GM23338 (cell line): ENCODE measurements around the gene FARS2. TPM values are rescaled to one million over a fixed set of nuclear protein-coding genes. Genes with fewer than 3 reads are reported as not detected.

Experiments used
- ATAC-seq: fragments of 200-7000 bp; cut with Tn5 transposase; 3 replicates; pipeline ENCODE4 v1.9.1; 2020
- DNase-seq: peaks from one replicate; pipeline ENCODE4 v3.0.0-alpha.2; 2015; ENCODE audit warnings: low spot score
- H2AFZ ChIP-seq: fragments of 200-600 bp; sonication (generic); 2 replicates; pipeline ENCODE4 v1.8.0; 2016; ENCODE audit warnings: antibody characterized with exemption, mild to moderate bottlenecking, moderate library complexity
- H3F3A ChIP-seq: fragments of 200-600 bp; sonication (generic); replicated peaks from 2 replicates; pipeline ENCODE4 v1.8.0; 2017; ENCODE audit warnings: antibody characterized with exemption, mixed run types, low read depth
- H3K27ac ChIP-seq: fragments of 200-600 bp; sonication (generic); 2 replicates; pipeline ENCODE4 v1.6.1; 2016; ENCODE audit warnings: low read depth
- H3K27me3 ChIP-seq: fragments of 200-600 bp; sonication (generic); 2 replicates; pipeline ENCODE4 v1.8.0; 2016; ENCODE audit warnings: mild to moderate bottlenecking, mixed run types, moderate library complexity; ENCODE audit not compliant: insufficient read depth
- H3K36me3 ChIP-seq: fragments of 200-600 bp; sonication (generic); 2 replicates; pipeline ENCODE4 v1.8.0; 2016; ENCODE audit warnings: mild to moderate bottlenecking; ENCODE audit not compliant: insufficient read depth
- H3K4me1 ChIP-seq: fragments of 200-600 bp; sonication (generic); 2 replicates; pipeline ENCODE4 v1.8.0; 2016; ENCODE audit warnings: mild to moderate bottlenecking, moderate library complexity; ENCODE audit not compliant: insufficient read depth
- H3K4me2 ChIP-seq: fragments of 200-600 bp; sonication (generic); 2 replicates; pipeline ENCODE4 v1.7.1; 2017; ENCODE audit warnings: mixed run types
- H3K4me3 ChIP-seq: fragments of 200-600 bp; sonication (generic); 2 replicates; pipeline ENCODE4 v1.6.1; 2016; ENCODE audit warnings: mixed run types
- H3K79me2 ChIP-seq: fragments of 200-600 bp; sonication (generic); replicated peaks from 2 replicates; pipeline ENCODE4 v1.8.0; 2017; ENCODE audit warnings: mild to moderate bottlenecking; ENCODE audit not compliant: insufficient read depth
- H3K9me2 ChIP-seq: fragments of 200-600 bp; sonication (generic); 2 replicates; pipeline ENCODE4 v1.8.0; 2017; ENCODE audit not compliant: insufficient read depth
- H4K20me1 ChIP-seq: fragments of 200-600 bp; sonication (generic); replicated peaks from 2 replicates; pipeline ENCODE4 v1.8.0; 2017; ENCODE audit warnings: mild to moderate bottlenecking; ENCODE audit not compliant: insufficient read depth
- H3K27ac Mint-ChIP-seq: 2 replicates; pipeline ENCODE4 v1.8.0; 2020; ENCODE audit warnings: inconsistent platforms, mild to moderate bottlenecking, moderate library complexity, mixed read lengths
- H3K27me3 Mint-ChIP-seq: 3 replicates; pipeline ENCODE4 v1.8.0; 2022; ENCODE audit warnings: low read depth, mild to moderate bottlenecking, moderate library complexity, mixed read lengths, inconsistent platforms; ENCODE audit not compliant: insufficient read depth, poor library complexity
- H3K36me3 Mint-ChIP-seq: 3 replicates; pipeline ENCODE4 v1.8.0; 2021; ENCODE audit warnings: low read depth, mild to moderate bottlenecking, inconsistent platforms, moderate library complexity, mixed read lengths
- H3K4me1 Mint-ChIP-seq: 3 replicates; pipeline ENCODE4 v1.8.0; 2020; ENCODE audit warnings: mild to moderate bottlenecking, inconsistent platforms, mixed read lengths
- H3K4me3 Mint-ChIP-seq: 3 replicates; pipeline ENCODE4 v1.8.0; 2021; ENCODE audit warnings: moderate library complexity, mild to moderate bottlenecking, inconsistent platforms, mixed read lengths
- H3K9me3 Mint-ChIP-seq: 3 replicates; pipeline ENCODE4 v1.8.0; 2020; ENCODE audit warnings: moderate library complexity, mild to moderate bottlenecking, inconsistent platforms, mixed read lengths
- CREB1 ChIP-seq: fragments of 250-450 bp; sonication (Bioruptor Pico); IDR thresholded peaks from 2 replicates; pipeline ENCODE4 v1.5.0; 2020; ENCODE audit warnings: low read depth, mild to moderate bottlenecking, moderate library complexity
- CTCF ChIP-seq, 2 experiments: fragments of 200-600 bp in 1 of 2; sonication (generic) in 1 of 2; conservative IDR thresholded peaks; 2 replicates each; pipeline versions ENCODE4 v1.5.1 to v1.6.1; 2016 to 2017; ENCODE audit warnings: antibody characterized with exemption in 2 of 2, low read depth in 2 of 2, mild to moderate bottlenecking in 2 of 2, moderate library complexity in 1 of 2
- ETS1 ChIP-seq: IDR thresholded peaks from 2 replicates; pipeline ENCODE4 v1.6.1; 2016; ENCODE audit warnings: antibody characterized with exemption
- EZH2 ChIP-seq: fragments of 200-600 bp; sonication (generic); IDR thresholded peaks from one replicate; pipeline ENCODE4 v1.8.0; 2017; ENCODE audit warnings: antibody characterized with exemption, mild to moderate bottlenecking, low read depth; ENCODE audit not compliant: unreplicated experiment
- EZH2phosphoT487 ChIP-seq: fragments of 200-600 bp; sonication (generic); IDR thresholded peaks from one replicate; pipeline ENCODE4 v1.8.1; 2018; ENCODE audit warnings: antibody characterized with exemption; ENCODE audit not compliant: unreplicated experiment
- JUNB ChIP-seq: IDR thresholded peaks from one replicate; pipeline ENCODE4 v1.6.1; 2016; ENCODE audit warnings: antibody characterized with exemption; ENCODE audit not compliant: unreplicated experiment
- NANOG ChIP-seq: IDR thresholded peaks from 2 replicates; pipeline ENCODE4 v1.6.1; 2016; ENCODE audit warnings: antibody characterized with exemption, borderline replicate concordance
- POLR2AphosphoS5 ChIP-seq: IDR thresholded peaks from 2 replicates; pipeline ENCODE4 v1.6.1; 2016; ENCODE audit warnings: antibody characterized with exemption, low read depth
- REST ChIP-seq: IDR thresholded peaks from one replicate; pipeline ENCODE4 v1.6.1; 2018; ENCODE audit warnings: antibody characterized with exemption; ENCODE audit not compliant: unreplicated experiment
- STAT1 ChIP-seq: IDR thresholded peaks from one replicate; pipeline ENCODE4 v1.6.1; 2016; ENCODE audit warnings: antibody characterized with exemption; ENCODE audit not compliant: unreplicated experiment
- ZNF114 ChIP-seq: fragments of 250-450 bp; sonication (Bioruptor Pico); IDR thresholded peaks from 2 replicates; pipeline ENCODE4 v1.5.0; 2020; ENCODE audit warnings: mild to moderate bottlenecking, moderate library complexity
- ZNF331 ChIP-seq: fragments of 250-450 bp; sonication (Bioruptor Pico); IDR thresholded peaks from 2 replicates; pipeline ENCODE4 v1.5.0; 2020; ENCODE audit warnings: low read depth, mild to moderate bottlenecking, moderate library complexity
- ZNF462 ChIP-seq: fragments of 250-450 bp; sonication (Bioruptor Pico); IDR thresholded peaks from 2 replicates; pipeline ENCODE4 v1.5.0; 2020; ENCODE audit warnings: mild to moderate bottlenecking, moderate library complexity
- polyA plus RNA-seq: library from polyadenylated mRNA; unstranded; fragments of >200 nt; fragmentation: Nextera tagmentation; extraction: Ambion mirVana; gene quantifications from 2 replicates; pipeline ENCODE4 v1.2.1, GENCODE V29; 2016
- total RNA-seq: library from RNA; depleted of rRNA; stranded (reverse); fragments of >200 nt; shearing (Covaris generic); gene quantifications from 2 replicates; pipeline ENCODE4 v1.2.3, GENCODE V29; 2014

Gene FARS2
- total and polyA plus RNA-seq, 2 experiments from 2014 or later, result 7.6 to 19.0 TPM

- Mint-ChIP-seq H3K27ac (no peak overlapping the region), H3K36me3 (no peaks in the 10 kb centered on the region; the same call in 2 of the 3 replicates), H3K27me3 (peaks cover 3% of the 10 kb centered on the region), H3K9me3 (peaks cover 20% of the 10 kb centered on the region), H3K4me1 (no peaks in the 10 kb centered on the region), H3K4me3 (no peak overlapping the region)
- Histone ChIP-seq H2AFZ (no peak overlapping the region), H3K79me2 (no peaks in the 10 kb centered on the region), H3K4me1 (no peaks in the 10 kb centered on the region), H4K20me1 (no peaks in the 10 kb centered on the region), H3K4me3 (no peak overlapping the region), H3K27me3 (no peaks in the 10 kb centered on the region), H3K9me2 (no peaks in the 10 kb centered on the region), H3K27ac (no peak overlapping the region), H3K4me2 (no peak overlapping the region), H3F3A (no peaks in the 10 kb centered on the region), H3K36me3 (no peaks in the 10 kb centered on the region)
- DNase-seq, result no peak
- ATAC-seq, result no peak
- TF ChIP-seq NANOG (no peak), EZH2 (no peak), ZNF462 (CRISPR knock-in tag) (no peak), CREB1 (CRISPR knock-in tag) (no peak), ZNF331 (no peak), CTCF (conservative IDR thresholded peaks at IDR 0.05; ENCODE audit: low read depth in 2 of 2) (no peak), STAT1 (no peak), JUNB (no peak), POLR2AphosphoS5 (no peak), EZH2phosphoT487 (no peak), ETS1 (no peak), REST (no peak), ZNF114 (CRISPR knock-in tag) (no peak)
These were observed 553.6 kb downstream of the FARS2 start for GRCh38 chr6:5814901-5815300.
